Left ventricle myocardium superior (tissue), 1 donor: ENCODE measurements around the gene AFAP1. TPM values are rescaled to one million over a fixed set of nuclear protein-coding genes. Genes with fewer than 3 reads are reported as not detected.

Experiments used
- ATAC-seq: fragments of 200-7000 bp; cut with Tn5 transposase; one replicate; pipeline ENCODE4 v1.9.1; 2020; ENCODE audit warnings: mild to moderate bottlenecking, moderate library complexity
- DNase-seq: peaks from one replicate; pipeline ENCODE4 v3.0.0-alpha.2; 2020
- intact Hi-C: fragments of 100-400 bp; cut with micrococcal nuclease; formaldehyde crosslinking; loops from one replicate; pipeline ENCODE4 v1.11.0; 2022
- total RNA-seq: library from RNA; stranded (reverse); fragmentation: NEBNext Ultra II Directional; extraction: Animal tissue kit (Norgen Biotek cat#: 25700); gene quantifications from one replicate; pipeline ENCODE4 v1.2.1, GENCODE V29; 2021
- donor health status: DM: no; HTN: yes; CAD: no; lungs with severe emphysema.

The AFAP1 gene
- total RNA-seq, 1 donor from 2014 or later = 7.7 TPM

DNA sequence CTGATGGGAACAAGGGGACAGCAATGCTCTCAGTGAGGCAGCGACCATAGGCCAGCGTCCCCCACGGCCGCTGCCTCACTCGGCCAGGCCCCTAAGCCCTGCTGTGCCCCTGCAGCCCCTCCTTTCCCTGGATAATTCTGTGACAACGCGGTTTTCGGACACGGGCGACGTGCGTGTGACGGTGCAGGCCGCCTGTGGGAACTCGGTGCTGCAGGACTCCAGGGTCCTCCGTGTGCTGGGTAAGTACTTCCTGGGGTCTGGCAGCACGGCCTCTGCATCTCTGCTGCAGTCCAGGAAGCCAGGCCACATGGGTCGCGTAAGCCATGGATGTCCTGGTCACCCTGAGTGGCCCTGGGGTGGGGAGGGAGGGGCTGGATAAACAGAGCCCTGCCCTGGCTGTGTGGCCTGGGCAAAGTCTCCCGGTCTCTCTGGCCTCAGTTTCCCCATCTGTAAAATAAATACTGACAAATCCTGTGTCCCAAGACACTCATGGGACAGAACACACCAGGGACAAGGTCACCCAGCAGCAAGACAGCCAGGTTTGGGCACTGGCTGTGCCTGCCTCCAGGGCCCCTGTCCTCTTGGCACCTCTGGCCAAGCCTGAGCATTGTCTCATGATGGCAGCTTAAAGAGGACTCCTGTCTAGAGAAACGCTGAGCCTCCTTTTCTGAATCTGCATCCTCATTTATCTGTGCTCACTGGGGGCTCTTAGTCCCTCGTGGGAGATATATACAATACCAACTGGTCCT, 212.8 kb downstream of the AFAP1 start:
- intact Hi-C loops = no loop called here
- ATAC-seq = peak; percentile 58
- peak; percentile 27 for DNase-seq

DNA sequence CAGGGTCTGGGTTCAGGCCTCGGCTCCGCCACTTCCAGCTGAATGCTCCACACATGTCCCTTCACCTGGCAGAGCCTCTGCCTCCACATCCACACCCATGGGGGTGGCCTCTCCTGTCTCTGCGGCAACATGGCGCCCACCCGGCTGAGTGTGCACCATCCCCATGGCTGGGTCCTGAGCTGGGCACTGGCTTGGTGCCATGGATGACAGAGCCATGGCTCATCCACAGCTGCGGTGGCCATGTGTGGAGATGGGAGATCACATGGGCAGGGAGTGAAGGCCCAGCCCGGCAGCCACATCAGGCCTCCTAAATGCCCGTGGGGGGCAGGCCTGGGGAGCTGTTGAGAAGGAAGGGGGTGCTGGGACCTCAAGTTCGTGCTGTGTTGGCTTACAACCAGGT, 213.7 kb downstream of the AFAP1 start:
- no peak for ATAC-seq
- intact Hi-C loops = no loop called here

DNA sequence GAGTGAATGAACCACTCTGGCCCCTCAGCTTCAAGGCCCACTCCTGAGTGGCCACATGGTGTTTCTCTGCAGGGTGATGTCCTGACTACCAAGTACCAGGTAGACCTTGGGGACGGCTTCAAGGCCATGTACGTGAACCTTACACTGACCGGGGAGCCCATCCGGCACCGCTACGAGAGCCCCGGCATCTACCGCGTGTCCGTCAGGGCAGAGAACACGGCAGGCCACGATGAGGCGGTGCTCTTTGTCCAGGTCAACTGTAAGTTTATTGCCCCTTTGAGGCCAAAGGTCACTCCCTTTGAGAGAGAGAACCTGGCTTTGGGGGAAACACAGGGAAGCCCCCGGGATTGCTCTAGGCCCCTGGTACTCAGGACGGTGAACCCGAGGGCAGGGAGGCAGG, 216.0 kb downstream of the AFAP1 start:
- intact Hi-C loops = no loop called here
- ATAC-seq (no peak), DNase-seq (no peak)

More for the DNA sequence above, 213.7 kb downstream of the AFAP1 start:
- peak; percentile 17 for DNase-seq

DNA sequence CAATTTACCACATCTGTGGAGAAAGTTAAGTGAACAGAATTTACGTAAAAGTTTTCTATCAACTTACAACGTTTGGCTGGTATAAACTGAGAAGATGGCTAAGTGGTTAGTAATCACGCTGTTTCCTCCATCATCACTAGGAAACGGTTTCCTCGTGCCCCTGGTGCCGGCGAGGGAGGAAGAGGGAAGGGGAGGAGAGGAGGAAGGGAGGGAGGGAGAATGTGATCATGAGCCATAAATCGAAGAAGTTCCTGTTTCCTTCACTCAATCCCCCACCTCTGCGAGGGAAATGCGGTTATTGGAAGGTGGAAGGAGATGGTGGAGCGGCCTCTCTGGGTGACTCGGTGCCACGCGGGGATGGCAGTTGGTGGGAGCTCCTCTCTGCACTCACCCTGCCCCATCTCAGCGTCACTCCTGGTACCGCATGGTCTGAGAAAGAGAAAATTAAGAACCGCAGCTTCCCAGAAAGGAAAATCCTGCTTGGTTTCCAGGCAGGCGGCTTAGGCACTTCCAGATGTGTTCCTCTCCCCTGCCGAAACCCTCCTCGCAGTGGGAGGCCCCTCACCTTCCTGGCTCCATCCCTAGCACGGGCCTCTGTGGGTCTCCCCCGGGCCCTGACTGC, 216.8 kb downstream of the AFAP1 start:
- no peak for DNase-seq
- intact Hi-C loops = no loop called here
- no peak for ATAC-seq

DNA sequence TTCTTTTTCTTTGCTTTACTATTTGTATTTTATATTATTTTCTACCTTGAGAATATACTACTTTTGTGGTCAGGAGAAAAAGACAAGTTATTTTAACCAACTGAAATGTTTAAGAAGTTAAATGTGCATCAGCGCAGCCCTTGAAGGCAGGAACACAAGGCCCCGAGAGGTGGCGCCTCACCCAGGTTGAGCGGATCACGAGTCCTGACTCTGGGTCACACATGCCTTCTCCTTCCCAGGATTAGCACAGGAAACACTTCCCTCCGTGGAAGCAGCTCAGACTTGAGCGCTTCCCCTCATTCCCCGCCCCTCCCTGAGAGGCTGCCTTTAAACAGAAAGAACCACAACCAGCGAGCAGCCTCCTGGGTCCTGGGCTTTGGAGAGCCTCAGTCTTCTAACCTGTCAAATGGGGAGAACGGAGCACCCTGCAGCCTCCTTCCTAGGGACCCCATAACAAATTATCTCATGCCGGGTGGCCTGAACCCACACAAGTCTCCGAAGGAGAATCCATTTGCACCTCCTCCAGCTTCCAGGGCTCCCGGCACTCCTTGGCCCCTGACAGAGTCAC, 217.6 kb downstream of the AFAP1 start:
- ATAC-seq (no peak), DNase-seq (no peak)
- intact Hi-C loops = no loop called here

DNA sequence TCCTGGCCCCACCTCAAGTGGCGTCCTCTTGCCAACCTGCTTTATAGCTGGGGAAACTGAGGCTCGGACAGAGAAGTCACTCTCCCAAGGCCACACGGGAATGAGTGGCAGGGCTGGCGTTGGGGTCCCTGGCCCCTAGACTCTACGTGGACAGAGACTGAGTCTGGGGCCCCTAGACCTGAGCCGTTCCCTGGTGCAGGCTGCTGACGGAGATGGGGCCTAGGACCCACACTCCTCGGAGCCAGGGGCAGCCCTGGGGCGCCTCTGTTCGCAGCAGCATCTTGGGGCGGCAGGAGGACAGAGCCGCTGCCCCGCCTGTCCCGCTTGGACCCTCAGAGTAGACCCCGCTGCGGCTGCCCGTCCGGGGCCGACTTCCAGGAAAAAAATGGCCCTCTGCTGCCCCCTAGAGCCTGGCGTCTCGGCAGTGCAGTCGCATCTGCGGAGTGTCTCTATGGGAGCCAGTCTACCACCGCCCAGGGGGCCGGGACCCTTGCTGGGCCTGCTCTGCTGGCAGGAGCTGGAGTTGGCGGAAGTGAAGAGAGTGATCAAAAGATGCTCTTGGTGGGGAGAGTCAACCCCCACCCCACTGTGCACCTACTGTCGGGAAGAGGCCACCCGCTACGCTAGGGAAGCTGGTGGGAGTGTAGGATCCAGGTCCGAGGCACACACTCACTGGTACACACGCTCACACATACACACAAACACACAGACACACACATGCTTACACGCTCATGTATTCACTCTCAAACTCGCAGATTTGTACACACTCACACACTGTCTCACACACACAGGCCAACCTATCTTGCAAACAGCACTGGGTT, 220.1 kb downstream of the AFAP1 start:
- DNase-seq (peak; percentile 74), ATAC-seq (peak; percentile 80)
- intact Hi-C loops = no loop called here

DNA sequence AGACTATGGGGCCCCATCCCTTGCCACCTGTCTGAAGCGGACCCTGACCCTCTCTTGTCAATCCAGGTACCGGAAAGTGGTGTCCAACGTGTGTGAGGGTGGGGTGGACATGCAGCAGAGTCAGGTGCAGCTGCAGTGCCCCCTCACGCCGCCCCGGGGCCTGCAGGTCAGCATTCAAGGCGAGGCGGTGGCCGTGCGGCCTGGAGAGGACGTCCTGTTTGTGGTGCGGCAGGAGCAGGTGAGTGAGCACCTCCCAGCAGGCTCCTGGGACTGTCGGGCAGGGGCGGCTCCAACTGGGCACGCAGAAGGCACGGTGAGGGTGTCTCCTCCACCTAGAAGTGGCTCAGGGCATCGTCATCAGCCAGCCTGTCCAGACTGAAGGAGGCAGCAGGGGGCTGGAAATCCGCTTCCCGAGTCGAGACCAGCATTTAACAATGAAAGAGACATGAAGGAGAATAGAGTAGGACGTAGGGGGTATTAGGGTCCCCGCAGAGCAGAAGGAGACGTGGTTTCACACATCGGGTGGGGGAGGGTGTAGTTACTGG, 221.6 kb downstream of the AFAP1 start:
- DNase-seq (peak; percentile 14), ATAC-seq (no peak)
- intact Hi-C loops = no loop called here

DNA sequence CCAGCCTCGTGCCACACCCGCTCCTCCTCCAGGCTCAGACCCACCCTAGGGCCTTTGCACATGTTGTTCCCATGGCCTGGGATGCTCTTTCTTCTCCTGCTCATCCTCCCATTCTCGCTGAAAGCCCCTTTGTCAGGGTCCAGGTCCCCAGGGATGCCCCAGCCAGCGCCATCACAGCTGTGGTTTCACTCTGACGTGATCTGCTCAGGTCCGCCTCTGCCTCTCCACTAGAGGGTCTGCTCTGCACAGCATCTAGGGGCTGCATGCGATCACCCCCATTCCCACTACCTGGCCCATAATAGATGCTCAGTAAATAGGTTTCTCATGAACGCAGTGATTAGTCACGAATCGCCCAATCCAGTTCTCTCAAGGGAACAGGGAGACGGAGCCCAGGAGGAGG, 222.5 kb downstream of the AFAP1 start:
- intact Hi-C loops = no loop called here
- DNase-seq = peak; percentile 12
- no peak for ATAC-seq

DNA sequence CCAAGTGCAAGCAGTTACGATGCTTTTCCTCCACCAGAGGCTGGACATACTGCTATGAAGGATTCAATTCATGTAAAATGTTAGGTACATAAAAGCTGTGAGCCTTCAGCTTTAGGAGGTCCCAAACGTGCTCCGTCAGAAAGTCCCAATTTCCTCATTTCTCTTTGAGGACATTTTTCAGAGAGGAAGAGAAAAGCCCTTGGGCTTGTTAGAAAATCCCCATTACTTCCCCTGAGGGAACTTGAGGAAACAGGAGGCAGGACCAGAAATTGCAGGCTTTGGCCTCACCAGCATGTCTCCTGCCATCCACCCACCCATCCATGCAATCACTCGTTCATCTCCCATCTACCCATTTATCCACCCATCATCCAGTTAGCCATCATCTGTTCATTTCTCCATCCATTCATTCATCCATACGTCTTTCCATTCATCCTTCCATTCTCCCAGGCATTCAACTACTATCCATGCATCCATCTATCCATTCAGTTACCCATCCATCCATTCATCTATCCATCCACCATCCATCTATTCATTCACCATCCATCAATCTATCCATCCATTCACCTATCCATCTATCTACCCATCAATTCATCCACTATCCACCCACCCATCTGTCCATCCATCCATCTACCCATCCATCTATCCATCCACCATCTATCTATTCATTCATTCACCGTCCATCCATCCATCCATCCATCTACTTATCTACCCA, 223.5 kb downstream of the AFAP1 start:
- intact Hi-C loops = no loop called here
- ATAC-seq (no peak), DNase-seq (no peak)

DNA sequence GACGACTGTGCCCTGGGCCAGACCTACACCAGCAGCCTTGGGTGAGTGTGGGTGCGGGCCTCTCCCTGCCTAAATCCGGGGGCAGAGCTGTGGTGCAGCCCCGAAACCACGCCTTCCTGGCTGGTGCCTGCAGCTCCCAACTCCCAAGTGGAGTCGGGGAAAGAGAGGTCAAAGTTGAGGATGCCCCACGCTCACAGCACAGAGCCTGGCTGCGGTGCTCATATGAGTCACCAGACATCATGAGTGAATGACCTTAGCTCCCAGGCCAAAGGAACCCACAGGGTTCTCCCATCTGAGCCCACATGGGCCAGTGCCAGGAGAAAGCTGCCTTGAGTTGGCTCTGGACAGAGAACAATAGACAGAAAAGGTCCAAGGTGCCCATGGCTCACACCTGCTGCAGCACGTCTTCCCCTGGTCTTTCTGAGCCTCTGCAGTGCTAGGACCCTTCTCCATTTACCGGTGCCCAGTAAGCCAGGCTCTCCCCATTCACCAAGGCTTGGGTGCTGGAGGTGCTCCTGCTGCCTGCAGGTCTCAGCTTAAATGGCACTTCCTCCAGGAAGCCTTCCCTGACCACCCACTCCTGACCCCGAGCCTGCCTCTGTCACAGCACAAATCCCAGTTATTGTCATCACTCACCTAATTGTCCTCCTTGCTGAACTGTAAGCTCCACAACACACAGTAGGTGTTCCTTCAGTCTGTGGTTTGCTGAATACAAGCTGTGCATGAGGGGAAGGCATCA, 224.2 kb downstream of the AFAP1 start:
- intact Hi-C loops = no loop called here
- peak; percentile 21 for DNase-seq
- no peak for ATAC-seq

DNA sequence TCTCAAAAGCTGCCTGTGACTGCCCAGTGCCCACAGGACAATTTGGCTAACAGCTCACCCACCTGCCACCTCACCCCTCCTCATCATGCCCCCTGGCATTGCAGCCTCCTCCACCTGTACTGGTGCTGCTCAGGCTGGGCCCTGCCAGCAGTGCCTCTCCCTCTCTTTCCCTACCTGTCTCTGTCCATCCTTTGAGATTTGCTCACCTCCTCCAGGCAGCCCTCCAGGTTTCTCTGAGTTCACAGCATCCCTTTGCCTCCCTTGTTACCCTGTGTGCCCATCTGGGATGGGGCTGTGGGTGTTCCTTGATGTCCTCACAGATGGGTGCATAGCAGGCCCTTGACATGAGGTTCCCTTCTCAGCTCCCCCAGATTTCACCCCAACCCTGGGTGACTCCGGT, 224.9 kb downstream of the AFAP1 start:
- no peak for ATAC-seq
- intact Hi-C loops = no loop called here
- peak; percentile 13 for DNase-seq

DNA sequence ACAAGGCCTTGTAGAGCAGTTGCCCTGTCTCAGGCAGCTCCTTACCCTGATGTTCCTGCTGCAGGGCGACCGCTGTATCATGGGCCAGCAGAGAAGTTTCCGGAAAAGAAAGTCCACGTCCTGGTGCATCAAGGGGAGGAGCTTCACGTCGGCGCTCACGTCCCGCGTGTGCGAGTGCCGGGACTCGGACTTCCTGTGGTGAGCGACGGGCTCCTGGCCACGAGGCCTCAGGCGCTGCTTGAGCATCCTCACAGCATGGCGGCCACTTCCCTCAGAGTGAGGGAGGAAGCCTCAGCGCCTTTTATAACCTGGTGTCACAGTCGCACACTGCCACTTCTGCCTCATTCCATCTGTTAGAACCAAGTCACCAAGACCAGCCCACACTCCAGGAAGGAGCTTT, 225.5 kb downstream of the AFAP1 start:
- intact Hi-C loops = no loop called here
- ATAC-seq (no peak), DNase-seq (no peak)

DNA sequence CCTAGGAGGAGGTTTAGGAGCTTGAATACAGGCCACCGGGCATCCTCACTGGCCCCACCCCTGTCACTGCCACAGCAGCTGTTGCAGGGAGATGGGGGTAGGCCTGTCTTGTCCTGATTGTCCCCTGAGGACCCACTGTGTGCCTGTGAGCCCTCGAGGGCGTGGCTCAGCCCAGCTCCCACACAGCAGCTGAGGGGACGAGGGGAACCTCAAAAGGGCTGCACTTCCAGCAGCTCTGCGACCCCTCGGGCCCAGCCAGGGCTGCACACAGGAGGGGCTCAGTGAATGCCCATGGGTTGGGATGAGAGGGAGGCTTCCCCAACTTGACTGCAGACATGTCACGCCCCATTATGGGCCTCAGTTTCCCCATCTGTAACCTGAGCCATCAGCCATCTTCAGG, 225.9 kb downstream of the AFAP1 start:
- DNase-seq = peak; percentile 11
- intact Hi-C loops = no loop called here

DNA sequence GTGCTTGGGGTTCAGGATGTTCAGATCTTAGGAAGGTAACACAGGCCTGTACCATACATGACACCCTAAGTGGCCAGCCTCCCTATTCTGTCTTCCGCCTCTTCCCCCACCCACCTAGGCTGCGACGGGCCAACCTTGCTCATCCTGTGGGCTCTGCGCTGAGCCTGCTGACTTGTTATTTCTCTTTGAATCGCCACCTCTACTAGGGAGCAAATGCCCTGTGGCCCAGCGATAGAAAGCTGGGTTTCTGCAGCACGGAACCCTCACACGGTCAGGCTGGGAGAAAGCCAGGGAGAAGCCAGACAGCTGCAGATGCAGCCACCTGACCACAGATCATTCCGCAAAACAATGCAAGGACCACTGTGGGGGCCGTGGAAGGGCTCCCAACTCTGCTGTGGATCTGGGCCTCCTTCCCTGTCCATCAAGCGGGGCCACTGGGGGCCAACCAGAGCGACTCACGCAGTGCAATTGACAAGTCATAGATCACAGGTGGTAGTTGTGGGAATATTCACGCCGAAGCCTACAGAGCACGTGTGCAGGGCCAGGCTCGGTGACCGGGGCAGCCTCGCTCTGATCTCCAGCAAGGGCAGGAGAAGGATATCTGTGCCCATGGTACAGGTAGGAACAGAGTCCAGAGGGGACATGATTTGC, 227.5 kb downstream of the AFAP1 start:
- peak; percentile 24 for DNase-seq
- intact Hi-C loops = no loop called here
- no peak for ATAC-seq

More for the DNA sequence above, 225.9 kb downstream of the AFAP1 start:
- ATAC-seq = no peak

DNA sequence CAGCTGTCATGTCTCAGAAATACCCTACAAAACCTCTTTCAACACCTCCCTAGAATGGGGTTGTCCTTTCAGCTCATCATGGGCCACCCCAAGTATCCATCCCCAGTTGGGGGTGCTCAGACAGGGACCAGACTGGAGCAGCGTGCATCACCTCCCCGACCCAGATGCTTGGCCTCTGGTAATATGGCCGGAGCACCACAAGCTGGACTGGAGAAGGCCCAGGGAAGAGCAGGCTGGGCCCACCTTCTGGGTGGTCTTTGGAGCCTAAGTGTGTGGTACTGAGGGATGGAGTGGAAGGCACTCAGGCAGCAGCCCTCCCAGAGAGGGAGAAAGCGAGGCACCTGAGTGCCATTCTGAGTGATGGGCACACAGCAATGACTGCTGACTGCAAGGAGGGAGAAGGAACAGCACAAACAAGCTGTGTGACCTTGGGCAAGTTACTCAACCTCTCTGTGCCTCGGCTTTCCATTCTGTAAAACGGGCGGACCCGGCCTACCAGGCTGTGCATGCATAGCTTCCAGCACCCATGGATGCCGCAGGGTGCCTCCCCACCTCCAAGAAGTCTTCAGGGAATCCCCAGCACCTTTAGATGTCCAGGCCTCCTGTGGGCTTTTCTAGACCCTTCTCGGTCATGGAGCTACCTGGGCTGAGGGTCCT, 228.2 kb downstream of the AFAP1 start:
- intact Hi-C loops = no loop called here
- ATAC-seq (no peak), DNase-seq (peak; percentile 16)

DNA sequence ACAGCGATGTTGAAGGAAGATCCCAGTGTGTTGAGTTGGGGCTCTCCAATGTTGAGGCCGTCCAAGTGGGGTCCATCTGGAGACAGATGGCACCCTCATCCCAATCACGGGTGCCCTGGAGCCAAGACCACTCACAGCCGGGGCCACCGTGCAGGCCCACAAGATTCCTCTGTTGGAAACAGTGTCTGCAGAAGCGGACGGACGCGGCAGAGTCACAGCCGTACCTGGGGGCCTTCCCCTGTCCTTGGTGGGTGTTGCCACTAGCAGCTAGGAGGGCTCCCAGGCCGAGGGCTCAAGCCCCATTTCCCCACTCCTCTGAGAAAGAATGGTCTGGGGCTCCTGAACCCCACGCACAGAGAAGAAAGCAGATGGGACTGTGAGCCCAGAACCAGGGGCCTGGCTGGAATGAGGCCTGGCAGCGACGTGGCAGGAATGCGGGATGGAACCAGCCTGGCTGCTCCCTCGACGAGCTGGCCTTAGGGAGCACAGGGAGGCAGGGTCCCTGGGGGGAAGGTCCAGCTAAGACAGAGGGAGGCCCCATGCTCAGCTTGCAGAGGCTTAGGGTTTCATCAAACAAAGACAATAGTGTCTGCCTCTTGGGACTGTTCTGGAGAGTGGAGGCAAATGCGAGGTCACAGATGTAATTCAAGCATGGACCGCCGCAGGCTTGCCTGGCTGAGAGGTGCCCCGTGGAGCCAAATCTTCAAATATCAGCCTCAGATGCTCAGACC, 228.9 kb downstream of the AFAP1 start:
- no peak for ATAC-seq
- DNase-seq = peak; percentile 16
- intact Hi-C loops = no loop called here

DNA sequence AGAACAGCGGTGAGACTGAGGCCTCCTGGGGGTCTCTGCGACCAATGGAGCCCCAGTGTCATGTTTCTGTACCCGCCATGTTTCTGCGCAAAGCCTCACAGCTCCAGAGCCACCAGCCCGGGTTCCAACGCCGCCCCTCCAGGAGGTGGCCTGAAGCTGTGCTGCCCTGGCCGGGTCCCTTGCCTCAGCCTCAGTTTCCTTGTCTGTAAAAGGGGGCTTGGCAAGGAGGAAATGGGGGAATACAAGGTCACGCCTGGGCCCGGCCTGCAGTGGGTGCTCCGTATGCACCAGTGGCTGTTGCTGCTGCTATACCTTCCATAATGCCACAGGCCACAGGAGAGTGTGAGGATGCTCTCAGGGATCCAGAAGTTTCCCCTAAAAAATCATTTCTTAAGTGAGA, 229.5 kb downstream of the AFAP1 start:
- ATAC-seq (no peak), DNase-seq (peak; percentile 5)
- intact Hi-C loops = no loop called here
